Aorta (tissue), 5 donors: ENCODE data around the gene MYCN. TPM values are rescaled to one million over a fixed set of nuclear protein-coding genes. Genes with fewer than 3 reads are reported as not detected.

Experiments used
- ATAC-seq: fragments of 200-7000 bp; cut with Tn5 transposase; one replicate; pipeline ENCODE4 v1.9.1; 2022; ENCODE audit warnings: moderate library complexity; ENCODE audit not compliant: low FRiP score
- DNase-seq, 2 donors: peaks; one replicate each; pipeline ENCODE4 v3.0.0-alpha.2; 2020
- H3K27ac ChIP-seq, 2 donors: one replicate each; pipeline ENCODE4 v1.5.1; 2013; ENCODE audit warnings: low read length in 2 of 2, mild to moderate bottlenecking in 2 of 2, moderate library complexity in 2 of 2, control low read depth in 1 of 2, inconsistent platforms in 1 of 2, low read depth in 1 of 2
- H3K27me3 ChIP-seq, 2 donors: one replicate each; pipeline ENCODE4 v1.6.1; 2013; ENCODE audit warnings: control low read depth in 1 of 2, low read length in 1 of 2, mild to moderate bottlenecking in 1 of 2, moderate library complexity in 1 of 2; ENCODE audit not compliant: insufficient read depth in 2 of 2, control insufficient read depth in 1 of 2
- H3K36me3 ChIP-seq, 2 donors: one replicate each; pipeline ENCODE4 v1.6.1; 2013; ENCODE audit warnings: control low read depth in 1 of 2, low read length in 1 of 2, mild to moderate bottlenecking in 1 of 2; ENCODE audit not compliant: insufficient read depth in 2 of 2, control insufficient read depth in 1 of 2
- H3K4me1 ChIP-seq, 2 donors: one replicate each; pipeline ENCODE4 v1.6.1; 2013; ENCODE audit warnings: low read length in 2 of 2, control low read depth in 1 of 2, mild to moderate bottlenecking in 1 of 2, moderate library complexity in 1 of 2; ENCODE audit not compliant: insufficient read depth in 2 of 2, control insufficient read depth in 1 of 2
- H3K4me3 ChIP-seq, 2 donors: one replicate each; pipeline ENCODE4 v1.5.1; 2013; ENCODE audit warnings: low read length in 2 of 2, control low read depth in 1 of 2, mild to moderate bottlenecking in 1 of 2
- H3K9me3 ChIP-seq: one replicate; pipeline ENCODE4 v1.6.1; 2013; ENCODE audit warnings: mild to moderate bottlenecking, low read length; ENCODE audit not compliant: control insufficient read depth
- WGBS, 2 donors: extraction: QIAGEN DNeasy Blood & Tissue Kit; methylation state at CpG; one replicate each; pipeline ENCODE4 v1.1.7; 2013; 5-methylcytosine and 5-hydroxymethylcytosine counted together
- intact Hi-C, 2 donors: fragments of 100-400 bp; cut with DNase I; formaldehyde crosslinking; loops; one replicate each; pipeline versions ENCODE4 v1.14.2 to v1.15.0; 2022
- polyA plus RNA-seq, 2 donors: library from polyadenylated mRNA; stranded (reverse); fragments of 200-250 nt; gene quantifications; one replicate each; pipeline ENCODE4 v1.2.3, GENCODE V29; 2013
- total RNA-seq, 2 donors: library from RNA; stranded (reverse); fragmentation: NEBNext Ultra II Directional; extraction: Animal tissue kit (Norgen Biotek cat#: 25700); gene quantifications; one replicate each; pipeline ENCODE4 v1.2.1, GENCODE V29; 2021
- donor health status: healthy with polysubstance abuse.
- donor health status: Bipolar disorder and iron deficiency.
- donor health status: DM: no; HTN: no; CAD: no.
- donor health status: DM: no; HTN: no; CAD: no.
- donor health status: DM: yes; HTN: yes; CAD: no.

The MYCN gene
- total and polyA plus RNA-seq, 4 donors, result 0.26 to 2.1 (median 0.45) TPM; not detected in 1

DNA sequence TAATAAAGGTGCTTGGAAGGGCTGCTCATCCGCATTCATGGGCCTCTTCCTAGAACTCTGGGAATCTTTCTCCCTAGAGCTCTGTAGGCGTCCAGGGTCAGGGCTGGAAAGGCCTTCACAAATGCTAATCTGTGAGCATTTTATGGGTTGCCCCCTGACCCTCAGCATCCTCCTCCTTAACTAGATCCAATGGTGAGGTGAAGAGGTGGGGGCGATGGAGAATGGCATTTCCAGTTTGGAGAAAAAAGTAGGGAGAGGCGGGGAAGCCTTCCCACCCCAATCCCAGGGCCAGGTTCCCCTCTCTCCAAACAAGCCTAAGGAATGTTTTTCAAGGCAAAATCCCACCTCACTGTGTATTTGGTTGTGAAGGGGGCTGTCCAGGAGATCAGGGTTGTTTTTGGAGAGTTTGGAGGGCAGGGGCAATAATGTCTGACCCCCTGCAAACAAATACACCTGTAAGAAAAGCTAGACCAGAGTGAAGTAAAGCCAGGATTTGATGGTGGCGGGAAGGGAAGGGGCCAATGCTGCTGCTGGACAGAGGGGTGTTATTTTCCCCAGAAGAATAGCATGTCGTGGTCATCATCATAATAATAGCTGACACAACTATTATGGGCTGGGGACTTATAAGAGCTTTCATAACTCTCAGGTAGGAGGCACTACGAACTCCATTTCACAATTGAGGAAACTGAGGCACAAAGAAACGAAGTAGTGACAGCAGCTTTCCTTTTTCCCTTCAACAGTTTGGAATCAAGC, 1.4 kb upstream of the MYCN start:
- ATAC-seq, result no peak
- no peak for DNase-seq
- Histone ChIP-seq H3K27ac (no peak overlapping the region), H3K9me3 (no peaks in the 10 kb centered on the region), H3K36me3 (no peaks in the 10 kb centered on the region), H3K27me3 (no peaks in the 10 kb centered on the region), H3K4me1 (no peaks in the 10 kb centered on the region), H3K4me3 (no peak overlapping the region)
- intact Hi-C loops, result loop anchor here in 1 of 2 donors (10.0 kb wide), 1 partner anchor 666 kb away; no protein-coding TSS in a partner anchor
- WGBS, 2 donors, result 68 to 69% methylated on average over 8 of the region's 8 CpGs

DNA sequence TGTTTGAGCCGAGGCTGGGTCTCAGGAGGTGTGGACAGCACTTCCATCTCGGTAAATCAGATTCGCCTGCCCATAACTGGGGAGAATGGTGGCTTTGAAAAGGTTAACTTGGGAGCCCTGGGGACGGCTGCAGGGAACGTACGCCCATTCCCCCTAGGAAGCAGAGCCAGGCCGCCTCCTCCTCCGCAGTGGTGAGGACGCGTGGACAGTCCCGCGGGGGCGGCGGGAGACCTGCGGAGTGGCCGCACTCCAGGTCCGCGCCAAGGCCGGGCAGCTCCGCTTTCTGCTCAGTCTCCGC, 845 bp upstream of the MYCN start:
- peak; percentile 65 for ATAC-seq
- no peaks in the 10 kb centered on the region for H3K36me3 ChIP-seq
- H3K9me3 ChIP-seq, result no peaks in the 10 kb centered on the region
- DNase-seq, result peak; percentile 67 to 86
- H3K4me3 ChIP-seq, result peak overlapping the region in 1 of 2 donors; percentile 23
- H3K27me3 ChIP-seq, result no peaks in the 10 kb centered on the region
- no peak overlapping the region for H3K27ac ChIP-seq
- 2% methylated on average over 16 to 21 of the region's 21 CpGs for WGBS, 2 donors
- intact Hi-C loops, result loop anchor here in 1 of 2 donors (10.0 kb wide), 1 partner anchor 665 kb away; no protein-coding TSS in a partner anchor
- H3K4me1 ChIP-seq, result no peaks in the 10 kb centered on the region

- no peaks in the 10 kb centered on the region for H3K27me3 ChIP-seq
- H3K36me3 ChIP-seq, result no peaks in the 10 kb centered on the region
- intact Hi-C loops, result no loop called here
- no peaks in the 10 kb centered on the region for H3K4me1 ChIP-seq
- peak overlapping the region; percentile 6 to 23 for H3K4me3 ChIP-seq
- no peaks in the 10 kb centered on the region for H3K9me3 ChIP-seq
- no peak overlapping the region for H3K27ac ChIP-seq
- peak; percentile 49 for ATAC-seq
- no peak for DNase-seq
- WGBS, 2 donors, result 1% methylated on average over 44 to 52 of the region's 52 CpGs
These were observed 521 bp downstream of the MYCN start for GRCh38 chr2:15940661-15941480.

GRCh38 chr2:15941481-15941850, 1.1 kb downstream of the MYCN start:
- intact Hi-C loops, result no loop called here
- no peaks in the 10 kb centered on the region for H3K27me3 ChIP-seq
- no peak overlapping the region for H3K27ac ChIP-seq
- H3K9me3 ChIP-seq, result no peaks in the 10 kb centered on the region
- no peaks in the 10 kb centered on the region for H3K4me1 ChIP-seq
- DNase-seq (no peak), ATAC-seq (no peak)
- peak overlapping the region in 1 of 2 donors; percentile 6 for H3K4me3 ChIP-seq
- no peaks in the 10 kb centered on the region for H3K36me3 ChIP-seq
- 2 to 3% methylated on average over 13 to 14 of the region's 14 CpGs for WGBS, 2 donors

DNA sequence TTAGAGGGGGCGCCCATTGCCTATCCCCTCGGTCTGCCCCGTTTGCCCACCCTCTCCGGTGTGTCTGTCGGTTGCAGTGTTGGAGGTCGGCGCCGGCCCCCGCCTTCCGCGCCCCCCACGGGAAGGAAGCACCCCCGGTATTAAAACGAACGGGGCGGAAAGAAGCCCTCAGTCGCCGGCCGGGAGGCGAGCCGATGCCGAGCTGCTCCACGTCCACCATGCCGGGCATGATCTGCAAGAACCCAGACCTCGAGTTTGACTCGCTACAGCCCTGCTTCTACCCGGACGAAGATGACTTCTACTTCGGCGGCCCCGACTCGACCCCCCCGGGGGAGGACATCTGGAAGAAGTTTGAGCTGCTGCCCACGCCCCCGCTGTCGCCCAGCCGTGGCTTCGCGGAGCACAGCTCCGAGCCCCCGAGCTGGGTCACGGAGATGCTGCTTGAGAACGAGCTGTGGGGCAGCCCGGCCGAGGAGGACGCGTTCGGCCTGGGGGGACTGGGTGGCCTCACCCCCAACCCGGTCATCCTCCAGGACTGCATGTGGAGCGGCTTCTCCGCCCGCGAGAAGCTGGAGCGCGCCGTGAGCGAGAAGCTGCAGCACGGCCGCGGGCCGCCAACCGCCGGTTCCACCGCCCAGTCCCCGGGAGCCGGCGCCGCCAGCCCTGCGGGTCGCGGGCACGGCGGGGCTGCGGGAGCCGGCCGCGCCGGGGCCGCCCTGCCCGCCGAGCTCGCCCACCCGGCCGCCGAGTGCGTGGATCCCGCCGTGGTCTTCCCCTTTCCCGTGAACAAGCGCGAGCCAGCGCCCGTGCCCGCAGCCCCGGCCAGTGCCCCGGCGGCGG, 1.7 kb downstream of the MYCN start:
- 0 to 1% methylated on average over 92 to 98 of the region's 98 CpGs for WGBS, 2 donors
- intact Hi-C loops, result no loop called here
- Histone ChIP-seq H3K4me3 (peak overlapping the region; percentile 29 to 37), H3K27me3 (no peaks in the 10 kb centered on the region), H3K4me1 (no peaks in the 10 kb centered on the region), H3K36me3 (no peaks in the 10 kb centered on the region), H3K9me3 (no peaks in the 10 kb centered on the region), H3K27ac (no peak overlapping the region)
- DNase-seq, result peak in 1 of 2 donors; percentile 77
- ATAC-seq, result no peak

GRCh38 chr2:15942711-15943345, 2.5 kb downstream of the MYCN start:
- Histone ChIP-seq H3K27ac (no peak overlapping the region), H3K27me3 (no peaks in the 10 kb centered on the region), H3K36me3 (no peaks in the 10 kb centered on the region), H3K4me3 (peak overlapping the region; percentile 29 to 37), H3K4me1 (no peaks in the 10 kb centered on the region), H3K9me3 (no peaks in the 10 kb centered on the region)
- DNase-seq, result no peak
- ATAC-seq, result no peak
- intact Hi-C loops, result no loop called here
- WGBS, 2 donors, result 16 to 17% methylated on average over 34 of the region's 34 CpGs

GRCh38 chr2:15943378-15944280, 3.3 kb downstream of the MYCN start:
- no peak for DNase-seq
- no peak for ATAC-seq
- H3K4me3 ChIP-seq, result no peak overlapping the region
- WGBS, 2 donors, result 27 to 32% methylated on average over 12 of the region's 12 CpGs
- intact Hi-C loops, result no loop called here
- no peaks in the 10 kb centered on the region for H3K4me1 ChIP-seq
- H3K27me3 ChIP-seq, result no peaks in the 10 kb centered on the region
- no peak overlapping the region for H3K27ac ChIP-seq
- H3K36me3 ChIP-seq, result no peaks in the 10 kb centered on the region
- no peaks in the 10 kb centered on the region for H3K9me3 ChIP-seq
